Measurements from ENCODE around the gene GALNT18.

The GALNT18 gene

GRCh38 chr11:11533751-11534150 is 88.1 kb downstream of the GALNT18 start:
- DNase-seq (ENCODE audit: low read depth in 2 of 3, low spot score in 2 of 3): no peak

GRCh38 chr11:11533057-11533456 is 88.7 kb downstream of the GALNT18 start:
- DNase-seq (ENCODE audit: low read depth in 2 of 3, low spot score in 2 of 3): no peak

- DNase-seq (ENCODE audit: low read depth in 2 of 3, low spot score in 2 of 3): no peak
Measured at GRCh38 chr11:11532574-11532973, 89.2 kb downstream of the GALNT18 start.

GRCh38 chr11:11531131-11531908 is 90.5 kb downstream of the GALNT18 start:
- no peak for DNase-seq (ENCODE audit: low read depth in 2 of 3, low spot score in 2 of 3)

- no peak for DNase-seq (ENCODE audit: low read depth in 2 of 3, low spot score in 2 of 3)
Measured at GRCh38 chr11:11528986-11529385, 92.8 kb downstream of the GALNT18 start.

GRCh38 chr11:11525283-11525682 is 96.5 kb downstream of the GALNT18 start:
- DNase-seq (ENCODE audit: low read depth in 2 of 3, low spot score in 2 of 3): no peak

GRCh38 chr11:11524436-11525061 is 97.3 kb downstream of the GALNT18 start:
- no peak for DNase-seq (ENCODE audit: low read depth in 2 of 3, low spot score in 2 of 3)

- no peak for DNase-seq (ENCODE audit: low read depth in 2 of 3, low spot score in 2 of 3)
Measured at GRCh38 chr11:11522591-11522990, 99.2 kb downstream of the GALNT18 start.

- DNase-seq (ENCODE audit: low read depth in 2 of 3, low spot score in 2 of 3): no peak
Measured at GRCh38 chr11:11521306-11522002, 100.4 kb downstream of the GALNT18 start.

- DNase-seq (ENCODE audit: low read depth in 2 of 3, low spot score in 2 of 3): no peak
Measured at GRCh38 chr11:11520231-11521015, 101.4 kb downstream of the GALNT18 start.

- DNase-seq (ENCODE audit: low read depth in 2 of 3, low spot score in 2 of 3): no peak
Measured at GRCh38 chr11:11519184-11519583, 102.6 kb downstream of the GALNT18 start.

- DNase-seq (ENCODE audit: low read depth in 2 of 3, low spot score in 2 of 3): no peak
Measured at GRCh38 chr11:11514246-11514645, 107.6 kb downstream of the GALNT18 start.

- DNase-seq (ENCODE audit: low read depth in 2 of 3, low spot score in 2 of 3): no peak
Measured at GRCh38 chr11:11513422-11513821, 108.4 kb downstream of the GALNT18 start.

- no peak for DNase-seq (ENCODE audit: low read depth in 2 of 3, low spot score in 2 of 3)
Measured at GRCh38 chr11:11512929-11513328, 108.9 kb downstream of the GALNT18 start.

GRCh38 chr11:11512502-11512901 is 109.3 kb downstream of the GALNT18 start:
- DNase-seq (ENCODE audit: low read depth in 2 of 3, low spot score in 2 of 3): no peak

- DNase-seq (ENCODE audit: low read depth in 2 of 3, low spot score in 2 of 3): no peak
Measured at GRCh38 chr11:11512090-11512489, 109.7 kb downstream of the GALNT18 start.

- DNase-seq (ENCODE audit: low read depth in 2 of 3, low spot score in 2 of 3): no peak
Measured at GRCh38 chr11:11510939-11511338, 110.9 kb downstream of the GALNT18 start.

- DNase-seq (ENCODE audit: low read depth in 2 of 3, low spot score in 2 of 3): no peak
Measured at GRCh38 chr11:11505692-11506091, 116.1 kb downstream of the GALNT18 start.

- DNase-seq (ENCODE audit: low read depth in 2 of 3, low spot score in 2 of 3): no peak
Measured at GRCh38 chr11:11505190-11505589, 116.6 kb downstream of the GALNT18 start.

GRCh38 chr11:11504071-11504470 is 117.7 kb downstream of the GALNT18 start:
- no peak for DNase-seq (ENCODE audit: low read depth in 2 of 3, low spot score in 2 of 3)

GRCh38 chr11:11502263-11502861 is 119.4 kb downstream of the GALNT18 start:
- DNase-seq (ENCODE audit: low read depth in 2 of 3, low spot score in 2 of 3): no peak
